Central memory CD4-positive, alpha-beta T cell (primary cell): Measurements from ENCODE around the gene AK5.
"Not testable (repeated sequence)": the region's sequence is repeated elsewhere in the genome, so short reads cannot be mapped to it uniquely, and the experiment has no call there.

Experiments used
- DNase-seq: peaks from one replicate; pipeline ENCODE4 v3.0.0; 2022

Gene AK5

DNA sequence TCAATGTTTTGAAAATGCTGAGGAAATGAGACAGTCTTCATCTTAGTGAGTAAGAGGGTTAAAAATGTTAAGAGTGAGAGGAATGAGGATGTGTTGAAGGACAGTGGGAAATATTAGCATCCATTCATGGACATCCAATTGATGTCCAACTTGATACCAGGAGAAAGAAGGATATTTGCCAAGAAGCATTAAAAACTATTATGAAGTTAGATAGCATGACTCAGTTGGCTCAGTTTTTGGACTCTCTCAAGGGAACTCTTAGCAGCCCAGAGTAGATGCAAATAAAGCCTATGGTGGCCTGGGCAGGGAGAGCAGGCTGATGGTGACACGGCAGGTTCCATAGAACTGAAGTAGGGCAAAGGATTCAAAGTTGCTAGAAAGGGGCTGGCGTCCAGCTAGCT is 229.6 kb downstream of the AK5 start:
- no peak for DNase-seq

DNA sequence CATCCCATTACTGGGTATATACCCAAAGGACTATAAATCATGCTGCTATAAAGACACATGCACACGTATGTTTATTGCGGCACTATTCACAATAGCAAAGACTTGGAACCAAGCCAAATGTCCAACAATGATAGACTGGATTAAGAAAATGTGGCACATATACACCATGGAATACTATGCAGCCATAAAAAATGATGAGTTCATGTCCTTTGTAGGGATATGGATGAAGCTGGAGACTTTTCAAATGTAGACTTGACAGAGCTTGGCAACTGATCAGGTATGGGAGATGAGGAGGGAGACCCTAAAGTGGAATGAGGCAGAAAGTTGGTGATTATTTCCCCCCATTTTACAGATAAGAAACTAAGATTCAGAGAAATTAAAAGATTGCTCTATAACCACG is 230.8 kb downstream of the AK5 start:
- DNase-seq: not testable (repeated sequence)

DNA sequence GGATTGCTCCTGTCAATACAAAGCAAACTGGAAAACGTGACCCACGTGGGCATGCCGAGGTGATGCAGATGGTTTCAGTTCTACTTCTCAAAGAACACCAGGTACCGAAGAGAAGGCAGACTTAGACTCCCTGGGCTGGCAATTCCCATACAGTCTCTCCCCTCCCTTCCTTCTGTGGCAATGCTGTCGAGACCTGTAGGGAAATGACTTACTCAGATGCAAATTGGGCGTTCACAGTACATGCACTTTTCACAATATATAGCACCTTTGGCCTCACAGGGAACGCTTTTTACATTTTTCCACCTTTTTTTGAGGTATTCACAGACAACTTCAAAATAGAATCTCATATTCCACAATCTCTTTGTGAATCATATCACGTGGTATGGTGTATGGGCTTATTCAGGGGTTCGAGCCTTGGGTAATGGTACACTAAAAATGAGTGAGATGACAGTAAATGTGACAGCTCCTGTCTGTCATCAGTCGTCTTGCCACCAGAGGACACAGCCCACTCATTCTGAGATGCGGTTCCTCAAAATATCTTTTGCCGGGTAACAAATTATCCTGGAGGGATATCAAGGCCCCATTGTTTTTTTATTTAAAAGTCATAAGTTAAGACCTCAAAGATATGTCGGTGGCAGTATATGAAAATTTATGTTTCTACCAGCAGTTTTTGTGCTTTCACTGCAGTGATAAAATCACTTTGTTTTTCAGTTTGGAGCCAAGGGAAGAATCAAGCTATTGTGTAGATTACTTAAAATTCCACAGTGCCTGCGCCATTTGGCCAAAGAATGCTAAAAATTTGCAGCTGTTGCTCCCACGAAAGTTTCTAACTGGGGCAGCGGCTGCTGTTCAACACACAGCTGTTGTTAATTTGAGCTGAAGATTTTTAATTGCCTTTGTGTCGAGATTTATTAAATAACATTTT is 232.3 kb downstream of the AK5 start:
- no peak for DNase-seq

- DNase-seq: no peak
Observed at GRCh38 chr1:77514921-77515776, 233.3 kb downstream of the AK5 start.

- no peak for DNase-seq
Observed at GRCh38 chr1:77516106-77516505, 234.3 kb downstream of the AK5 start.

DNA sequence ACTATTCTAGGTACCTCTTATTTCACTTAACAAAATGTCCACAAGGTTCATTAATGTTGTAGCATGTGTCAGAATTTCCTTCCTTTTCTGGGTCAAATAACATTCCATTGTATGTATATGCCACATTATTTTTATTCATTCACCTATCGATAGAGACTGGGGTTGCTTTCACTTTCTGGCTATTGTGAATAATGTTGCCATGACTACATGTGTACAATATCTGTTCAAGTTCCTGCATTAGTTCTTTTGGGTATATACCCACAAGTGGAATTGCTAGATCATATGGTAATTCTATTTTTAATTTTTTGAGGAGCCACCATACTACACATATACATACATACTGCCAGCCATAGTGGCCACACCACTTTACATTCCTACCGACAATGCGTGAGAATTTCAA is 242.2 kb downstream of the AK5 start:
- no peak for DNase-seq

GRCh38 chr1:77531149-77531548 is 249.3 kb downstream of the AK5 start:
- not testable (repeated sequence) for DNase-seq

DNA sequence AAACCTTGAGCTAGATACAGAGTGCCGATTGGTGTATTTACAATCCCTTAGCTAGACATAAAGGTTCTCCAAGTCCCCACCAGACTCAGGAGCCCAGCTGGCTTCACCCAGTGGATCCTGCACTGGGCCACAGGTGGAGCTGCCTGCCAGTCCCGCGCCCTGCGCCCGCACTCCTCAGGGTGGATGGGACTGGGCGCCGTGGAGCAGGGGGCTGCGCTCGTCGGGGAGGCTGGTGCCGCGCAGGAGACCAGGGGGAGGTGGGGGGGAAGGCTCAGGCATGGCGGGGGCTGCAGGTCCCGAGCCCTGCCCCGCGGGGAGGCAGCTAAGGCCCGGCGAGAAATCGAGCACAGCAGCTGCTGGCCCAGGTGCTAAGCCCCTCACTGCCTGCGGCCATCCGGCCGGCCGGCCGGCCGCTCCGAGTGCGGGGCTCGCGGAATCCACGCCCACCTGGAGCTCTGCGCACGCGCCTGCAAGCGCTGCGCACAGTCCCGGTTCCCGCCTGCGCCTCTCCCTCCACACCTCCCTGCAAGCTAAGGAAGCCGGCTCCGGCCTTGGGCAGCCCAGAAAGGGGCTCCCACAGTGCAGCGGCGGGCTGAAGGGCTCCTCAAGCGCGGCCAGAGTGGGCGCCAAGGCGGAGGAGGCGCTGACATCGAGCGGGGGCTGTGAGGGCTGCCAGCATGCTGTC is 249.9 kb downstream of the AK5 start:
- not testable (repeated sequence) for DNase-seq

DNA sequence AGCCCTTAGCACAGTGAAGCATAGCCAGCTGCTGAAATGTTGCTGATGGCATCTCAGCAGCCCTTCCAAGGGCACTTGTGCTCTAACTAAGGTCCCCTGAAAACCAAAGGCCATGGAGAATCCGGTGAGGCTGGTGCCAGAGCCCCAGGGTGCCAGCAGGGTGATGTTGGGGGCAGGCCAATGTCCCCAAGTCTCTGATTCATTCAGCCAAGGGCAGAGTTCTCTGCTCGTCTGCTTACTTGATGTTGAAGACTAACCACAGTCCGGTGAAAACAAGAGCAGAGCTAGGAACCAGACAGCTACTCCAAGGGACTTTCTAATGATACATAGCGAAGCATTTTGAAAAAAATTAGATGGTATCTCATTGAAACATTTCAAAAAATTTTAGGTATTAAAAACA is 250.8 kb downstream of the AK5 start:
- no peak for DNase-seq

DNA sequence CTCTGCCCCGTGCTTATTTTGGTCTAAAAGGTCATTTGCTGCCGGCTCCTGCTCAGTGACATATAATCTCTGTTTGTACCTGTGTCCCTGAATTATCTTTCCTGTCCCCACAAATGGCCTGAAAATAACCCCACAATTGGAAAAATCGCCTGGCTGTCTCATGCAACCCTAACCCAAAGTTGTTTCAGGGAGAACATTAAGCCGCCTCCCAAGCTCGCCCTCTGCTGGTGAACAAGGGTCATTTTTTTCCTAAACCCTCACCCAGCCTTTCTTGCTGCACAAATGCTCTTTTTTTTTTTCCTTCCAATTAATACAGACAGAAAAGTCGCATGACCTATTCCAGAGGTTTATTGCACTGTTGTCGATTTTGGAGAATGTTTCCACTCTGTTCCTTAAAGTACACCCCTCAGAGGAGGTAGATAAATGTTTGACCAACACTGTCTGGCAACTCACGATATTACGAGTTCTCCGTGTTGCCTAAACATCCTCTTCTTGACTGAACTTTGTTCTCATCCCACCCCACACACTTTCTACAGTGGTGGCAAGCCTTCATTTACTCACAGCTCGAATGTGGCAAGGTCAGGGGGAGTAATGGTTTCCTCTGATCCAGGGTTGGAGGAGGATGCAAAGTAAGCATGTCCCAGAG is 252.0 kb downstream of the AK5 start:
- DNase-seq: peak; percentile 56

GRCh38 chr1:77534456-77534855 is 252.6 kb downstream of the AK5 start:
- DNase-seq: no peak

DNA sequence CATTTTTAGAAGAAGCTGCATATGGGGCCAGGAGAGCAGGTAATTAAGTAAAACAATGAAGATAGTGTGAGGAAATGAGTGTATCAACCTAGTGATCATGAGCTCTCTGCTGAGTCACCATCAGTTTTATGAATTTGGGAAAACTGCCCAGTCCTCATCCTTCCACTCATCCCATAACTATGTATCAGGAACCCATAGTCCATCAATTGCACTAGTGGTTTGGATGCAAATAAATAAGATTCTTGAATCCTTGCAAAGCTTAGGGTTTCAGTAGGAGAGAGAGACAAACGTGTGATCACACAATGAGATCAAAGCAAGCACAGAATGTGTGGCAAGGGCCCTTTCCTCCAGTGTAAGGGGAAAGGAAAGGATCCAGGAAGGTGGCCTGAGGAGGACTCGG is 255.0 kb downstream of the AK5 start:
- DNase-seq: no peak

GRCh38 chr1:77538956-77539518 is 257.2 kb downstream of the AK5 start:
- no peak for DNase-seq

DNA sequence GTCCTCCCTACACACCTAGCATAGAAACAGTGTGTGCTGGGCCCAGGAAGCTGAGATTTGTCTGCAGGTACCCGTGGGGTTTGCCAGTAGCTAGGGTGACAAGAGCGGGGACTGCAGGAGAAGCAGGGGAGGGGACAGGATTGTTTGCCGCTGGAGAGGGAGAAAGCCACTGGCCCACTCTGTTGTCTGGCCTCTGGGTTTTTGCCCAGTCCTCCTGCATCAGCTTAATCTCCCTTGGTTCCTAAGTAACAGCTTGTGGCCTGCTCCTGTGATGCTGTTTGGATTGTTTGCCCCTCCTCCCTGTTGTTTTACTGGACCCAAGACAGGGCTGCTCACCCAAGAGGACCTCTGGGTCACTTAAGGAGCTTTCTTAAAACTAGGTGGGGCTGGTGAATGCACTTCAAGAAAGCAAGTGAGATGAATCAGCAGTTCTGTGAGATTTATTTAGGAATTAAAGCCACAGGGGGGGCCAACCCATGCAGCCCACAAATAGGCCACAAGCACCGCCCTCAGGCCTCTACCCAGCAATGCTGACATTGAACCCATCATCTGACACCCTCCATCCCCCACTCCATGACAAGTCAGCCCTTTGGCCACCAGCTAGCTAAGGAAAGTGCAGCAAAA is 257.8 kb downstream of the AK5 start:
- no peak for DNase-seq

GRCh38 chr1:77540501-77541161 is 258.8 kb downstream of the AK5 start:
- no peak for DNase-seq

DNA sequence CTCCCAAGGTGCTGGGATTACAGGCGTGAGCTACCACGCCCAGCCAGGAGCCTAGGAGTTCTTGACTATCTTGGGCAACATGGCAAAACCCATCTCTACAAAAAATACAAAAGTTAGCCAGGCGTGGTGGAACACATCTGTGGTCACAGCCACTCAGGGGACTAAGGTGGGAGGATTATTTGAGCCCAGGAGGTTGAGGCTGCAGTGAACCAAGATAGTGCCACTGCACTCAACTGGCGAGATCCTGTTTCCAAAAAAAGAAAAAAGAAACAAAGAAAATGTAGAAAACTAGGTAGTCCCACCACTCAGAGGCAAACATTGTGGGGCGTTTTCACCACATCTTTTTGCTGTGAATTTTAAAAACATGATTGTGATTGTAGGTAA is 259.3 kb downstream of the AK5 start:
- DNase-seq: no peak

DNA sequence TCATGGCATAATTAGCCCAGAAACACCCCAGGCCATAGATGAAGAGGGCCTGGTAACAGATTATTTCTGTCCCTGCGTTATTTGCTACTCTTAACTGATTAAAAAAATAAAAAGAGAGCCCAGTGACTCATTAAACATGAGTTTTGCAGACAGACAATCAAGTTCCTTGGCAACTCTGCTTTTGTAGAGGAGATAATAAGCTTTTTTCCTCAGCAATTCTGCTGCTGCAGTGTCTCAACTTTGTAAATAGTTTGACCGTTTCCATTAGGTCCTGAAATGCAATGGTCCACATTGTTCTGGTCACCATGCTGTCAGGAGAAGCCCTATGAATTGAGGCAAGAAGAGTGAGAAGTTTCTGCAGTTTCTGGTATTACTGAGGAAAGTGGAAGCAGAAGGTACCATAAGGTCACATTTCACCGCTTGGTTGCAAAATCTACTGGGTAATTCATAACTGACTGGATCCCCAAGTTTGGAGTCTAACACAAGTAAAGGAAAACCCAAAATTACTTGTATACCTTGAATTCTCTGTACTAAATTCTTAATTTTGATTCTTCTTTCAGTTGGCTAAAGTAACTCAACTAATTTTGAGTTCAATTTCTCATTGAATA is 261.1 kb downstream of the AK5 start:
- no peak for DNase-seq

GRCh38 chr1:77543822-77544448 is 262.1 kb downstream of the AK5 start:
- no peak for DNase-seq

DNA sequence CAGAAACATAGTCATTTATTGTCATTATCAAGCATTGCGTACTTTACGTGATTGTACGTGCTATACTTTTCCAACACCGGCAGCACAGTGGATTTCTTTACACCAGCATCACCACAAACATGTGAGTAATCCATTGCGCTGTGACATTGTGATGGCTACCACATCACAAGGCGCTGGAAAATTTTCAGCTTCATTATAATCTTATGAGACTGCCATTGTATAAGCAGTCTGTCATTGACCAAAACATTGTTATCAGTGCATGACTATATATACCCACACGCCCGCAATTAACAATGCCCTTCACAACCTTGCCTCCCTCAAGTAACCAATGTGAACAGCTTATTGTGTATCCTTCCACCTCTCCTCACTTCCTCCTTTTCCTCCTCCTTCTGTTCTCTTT is 263.0 kb downstream of the AK5 start:
- no peak for DNase-seq

DNA sequence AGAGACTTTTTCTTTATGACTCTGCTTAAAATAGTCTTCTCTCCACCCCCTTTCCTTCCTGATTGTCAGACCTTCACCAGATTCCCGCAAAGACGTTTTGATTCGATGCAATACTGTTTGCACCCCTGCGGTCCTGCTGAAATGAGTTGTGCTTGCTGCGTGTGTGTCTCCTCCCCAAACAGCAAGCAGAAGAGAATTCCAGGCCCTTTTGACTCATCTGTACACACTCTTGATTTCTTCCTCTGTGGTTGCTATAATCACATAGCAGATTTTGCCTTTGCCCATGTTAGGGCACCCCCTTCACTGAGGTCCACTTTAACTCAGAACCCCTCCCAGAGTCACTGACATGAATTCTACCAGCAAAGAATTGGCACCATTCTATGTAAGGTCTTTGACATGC is 264.2 kb downstream of the AK5 start:
- DNase-seq: no peak
